Activated CD8-positive, alpha-beta memory T cell treated with anti-CD3 and anti-CD28 coated beads, Interleukin-2, amount 50 U/mL, for 24 hours (primary cell): ENCODE data around the gene IER3IP1.
"Not testable (repeated sequence)": the region's sequence is repeated elsewhere in the genome, so short reads cannot be mapped to it uniquely, and the experiment has no call there.

ENCODE experiments used
- DNase-seq: peaks from one replicate; pipeline ENCODE4 v3.0.0-alpha.2; 2020; ENCODE audit errors: extremely low read depth

IER3IP1 gene, protein sequence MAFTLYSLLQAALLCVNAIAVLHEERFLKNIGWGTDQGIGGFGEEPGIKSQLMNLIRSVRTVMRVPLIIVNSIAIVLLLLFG

GRCh38 chr18:47175898-47176575 is at the start of gene IER3IP1:
IER3IP1 (minus strand) TSS chr18:47176364; CDS start chr18:47176277, 87 bp downstream.
- DNase-seq, result peak; percentile 80

GRCh38 chr18:47215554-47216138 is 39.5 kb upstream of the IER3IP1 start:
- no peak for DNase-seq

GRCh38 chr18:47209171-47209570 is 33.0 kb upstream of the IER3IP1 start:
- no peak for DNase-seq

GRCh38 chr18:47206945-47207637 is 30.9 kb upstream of the IER3IP1 start:
- no peak for DNase-seq

- DNase-seq, result no peak
These were observed 28.9 kb upstream of the IER3IP1 start for GRCh38 chr18:47204908-47205522.

- no peak for DNase-seq
These were observed 27.7 kb upstream of the IER3IP1 start for GRCh38 chr18:47203626-47204464.

DNA sequence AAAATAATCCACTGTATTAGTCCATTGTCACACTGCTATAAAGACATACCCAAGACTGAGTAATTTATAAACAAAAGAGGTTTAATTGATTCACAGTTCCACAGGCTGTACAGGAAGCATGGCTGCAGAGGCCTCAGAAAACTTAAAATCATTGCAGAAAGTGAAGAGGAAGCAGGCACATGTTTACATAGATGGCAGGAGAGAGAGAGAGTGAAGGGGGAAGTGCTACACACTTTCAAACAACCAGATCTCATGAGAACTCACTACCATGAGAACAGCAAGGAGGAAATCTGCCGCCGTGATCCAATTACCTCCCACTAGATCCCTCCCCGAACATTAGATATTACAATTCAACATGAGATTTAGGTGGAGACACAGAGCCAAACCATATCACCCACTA is 19.8 kb upstream of the IER3IP1 start:
- DNase-seq, result not testable (repeated sequence)

DNA sequence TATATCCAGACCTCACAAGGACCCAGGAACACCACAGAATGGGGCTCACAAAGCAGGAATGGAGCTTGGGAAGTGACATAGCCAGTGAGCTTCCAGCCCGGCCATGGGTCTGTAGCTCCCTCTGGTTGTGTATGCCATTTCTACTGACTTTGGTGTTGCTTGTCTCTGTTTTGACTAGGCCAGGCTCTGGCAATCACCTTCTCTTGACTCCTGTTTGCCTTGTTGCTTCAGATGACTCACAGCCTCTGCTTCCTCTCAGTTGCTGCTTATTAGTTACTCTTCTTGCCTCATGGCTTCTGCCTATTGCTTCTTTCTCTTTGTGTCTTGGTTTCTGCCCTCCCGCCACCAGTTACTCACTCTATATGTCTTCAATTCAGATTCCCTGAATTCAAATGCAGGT is 15.8 kb upstream of the IER3IP1 start:
- DNase-seq, result no peak

GRCh38 chr18:47187721-47188120 is 11.6 kb upstream of the IER3IP1 start:
- DNase-seq, result no peak

- no peak for DNase-seq
These were observed 8.4 kb upstream of the IER3IP1 start for GRCh38 chr18:47184419-47185050.

GRCh38 chr18:47182156-47182555 is 6.0 kb upstream of the IER3IP1 start:
- DNase-seq, result not testable (repeated sequence)

GRCh38 chr18:47180765-47181164 is 4.6 kb upstream of the IER3IP1 start:
- DNase-seq, result no peak

GRCh38 chr18:47179520-47179919 is 3.4 kb upstream of the IER3IP1 start:
- no peak for DNase-seq

DNA sequence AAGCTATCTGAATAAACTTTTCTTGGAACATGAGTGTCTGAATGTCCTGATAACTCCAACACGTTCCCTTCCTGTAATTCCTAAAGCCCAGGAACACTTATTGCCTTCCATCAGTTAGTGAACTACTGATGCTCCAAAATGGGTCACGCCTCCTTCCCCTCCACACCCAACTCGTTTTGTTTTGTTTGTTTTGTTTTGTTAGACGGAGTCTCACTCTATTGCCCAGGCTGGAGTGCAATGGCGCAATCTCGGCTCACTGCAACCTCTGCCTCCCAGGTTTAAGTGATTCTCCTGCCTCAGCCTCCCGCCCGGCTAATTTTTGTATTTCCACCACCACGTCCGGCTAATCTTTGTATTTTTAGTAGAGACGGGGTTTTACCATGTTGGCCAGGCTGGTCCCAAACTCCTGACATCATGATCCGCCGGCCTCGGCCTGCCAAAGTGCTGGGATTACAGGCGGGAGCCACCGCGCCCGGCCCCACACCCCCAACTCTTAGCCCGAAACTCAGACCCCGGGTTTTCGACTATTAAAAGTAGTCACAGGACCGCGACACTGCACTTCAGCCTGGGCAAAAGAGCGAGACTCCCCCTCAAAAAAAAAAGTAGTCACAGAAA is 774 bp downstream of the IER3IP1 start:
- no peak for DNase-seq

- DNase-seq, result no peak
These were observed 1.5 kb downstream of the IER3IP1 start for GRCh38 chr18:47174545-47175116.

- no peak for DNase-seq
These were observed 3.7 kb downstream of the IER3IP1 start for GRCh38 chr18:47172476-47172875.

- DNase-seq, result no peak
These were observed 7.3 kb downstream of the IER3IP1 start for GRCh38 chr18:47168913-47169312.

- DNase-seq, result no peak
These were observed 7.7 kb downstream of the IER3IP1 start for GRCh38 chr18:47168509-47168908.

DNA sequence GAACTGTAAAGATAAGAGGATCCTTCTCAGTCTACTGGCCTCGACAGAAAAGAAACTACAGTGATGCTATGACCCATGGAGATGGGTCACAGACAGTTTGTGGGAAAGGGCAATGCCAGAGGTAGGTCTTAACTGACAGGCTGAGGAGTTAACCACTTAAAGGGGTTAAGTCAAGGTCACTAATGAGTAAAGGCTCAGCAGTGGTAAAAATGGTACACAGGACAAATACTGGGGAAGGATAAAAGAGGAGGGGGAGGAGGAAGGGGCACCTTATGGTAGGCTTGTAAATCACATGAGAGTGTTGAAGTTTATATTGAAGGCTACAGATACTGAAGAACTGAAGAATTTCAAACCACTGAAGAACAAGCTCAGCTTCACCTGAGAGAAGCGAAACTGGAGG is 9.9 kb downstream of the IER3IP1 start:
- no peak for DNase-seq

DNA sequence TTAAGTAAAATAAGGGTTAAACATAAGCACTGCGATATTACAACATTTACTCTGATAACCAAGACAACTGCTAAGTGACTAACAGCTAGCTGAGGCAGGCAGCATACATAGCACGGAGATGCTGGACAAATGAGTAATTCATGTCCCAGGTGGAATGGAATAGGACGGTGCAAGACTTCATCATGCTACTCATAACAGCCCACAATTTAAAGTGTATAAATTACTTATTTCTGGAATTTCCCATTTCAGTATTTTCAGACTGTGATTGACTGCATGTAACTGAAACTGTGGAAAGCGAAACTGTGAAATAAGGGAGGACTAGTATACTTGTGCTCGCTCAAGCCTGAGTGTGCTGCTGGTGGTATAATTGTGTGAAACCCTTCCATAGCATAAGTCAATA is 12.9 kb downstream of the IER3IP1 start:
- no peak for DNase-seq
